Progenitor cell of endocrine pancreas (in vitro differentiated cells): ENCODE measurements around the gene NLRP6. TPM values are rescaled to one million over a fixed set of nuclear protein-coding genes. Genes with fewer than 3 reads are reported as not detected.

Experiments used
- DNase-seq: peaks from one replicate; pipeline ENCODE4 v3.0.0; 2021; ENCODE audit warnings: low spot score; ENCODE audit not compliant: unreplicated experiment
- H3K27ac Mint-ChIP-seq: 2 replicates; pipeline ENCODE4 v1.8.0; 2021; ENCODE audit warnings: mild to moderate bottlenecking, moderate library complexity, mixed read lengths
- H3K27me3 Mint-ChIP-seq: 2 replicates; pipeline ENCODE4 v1.8.0; 2021; ENCODE audit warnings: mixed read lengths
- H3K36me3 Mint-ChIP-seq: 2 replicates; pipeline ENCODE4 v1.8.0; 2022; ENCODE audit warnings: mixed read lengths; ENCODE audit not compliant: insufficient read depth
- H3K4me1 Mint-ChIP-seq: 2 replicates; pipeline ENCODE4 v1.8.0; 2021; ENCODE audit warnings: low read depth, mixed read lengths
- H3K4me3 Mint-ChIP-seq: 2 replicates; pipeline ENCODE4 v1.8.0; 2021; ENCODE audit warnings: low read depth, mild to moderate bottlenecking, moderate library complexity, mixed read lengths
- H3K9me3 Mint-ChIP-seq: 2 replicates; pipeline ENCODE4 v1.8.0; 2021; ENCODE audit warnings: low read depth, mixed read lengths
- total RNA-seq: library from RNA; stranded (reverse); gene quantifications from 2 replicates; pipeline ENCODE4 v1.2.1, GENCODE V29; 2021
- TF ChIP-seq, protein P1 (sequence below): fragments of 200-600 bp; sonication (generic); IDR thresholded peaks from one replicate; pipeline ENCODE4 v1.5.0; 2021; ENCODE audit warnings: antibody characterized with exemption, mild to moderate bottlenecking; ENCODE audit not compliant: unreplicated experiment

Gene NLRP6
- total RNA-seq, 1 donor from 2014 or later: not detected

DNA sequence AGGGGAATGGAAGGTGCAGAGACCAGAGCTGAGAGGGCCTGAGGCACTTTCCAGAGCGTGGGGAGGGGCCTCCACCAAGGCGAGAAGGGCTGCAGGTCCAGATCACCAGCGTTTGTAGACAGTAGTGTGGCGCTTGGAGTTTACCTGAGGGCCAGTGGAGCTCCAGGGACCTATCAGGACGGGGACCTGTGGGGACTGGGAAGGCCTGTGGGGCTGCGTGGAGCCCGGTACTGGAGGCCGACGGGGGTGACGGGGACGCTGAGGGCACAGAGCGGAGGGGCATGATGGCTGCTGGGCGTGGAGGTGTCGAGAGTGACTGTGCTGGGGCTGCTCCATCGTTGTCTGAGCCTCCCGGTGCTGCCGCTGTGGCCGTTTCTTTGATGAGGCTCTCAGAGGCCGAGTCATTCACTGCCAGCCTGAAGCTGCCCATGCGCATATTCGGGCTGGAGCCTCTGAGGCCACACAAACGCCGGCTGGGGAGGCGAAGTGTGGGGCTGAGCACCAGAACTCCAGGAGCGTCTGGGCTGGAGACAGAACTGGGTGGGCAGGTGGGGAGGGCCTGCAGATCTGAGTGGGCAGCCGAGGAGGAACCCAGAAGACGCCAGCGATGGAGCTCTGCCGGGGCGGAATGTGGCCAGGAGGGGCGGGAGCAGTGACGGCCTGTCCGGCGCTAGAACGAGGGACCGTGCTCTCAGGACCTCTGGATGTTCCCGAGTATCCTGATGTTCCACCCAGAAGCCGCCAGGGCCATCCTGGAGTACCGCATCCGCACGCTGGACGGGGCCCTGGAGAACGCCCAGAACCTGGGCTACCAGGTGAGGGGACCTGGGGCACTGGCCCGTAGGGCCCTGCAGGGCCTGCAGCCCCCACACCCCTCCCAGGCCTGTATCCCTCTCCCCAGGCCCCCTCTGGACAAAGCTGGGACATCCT lies 13.3 kb downstream of the NLRP6 start:
- Mint-ChIP-seq H3K4me3 (no peak overlapping the region), H3K9me3 (no peaks in the 10 kb centered on the region), H3K27me3 (peaks cover 11% of the 10 kb centered on the region), H3K36me3 (peaks cover 2% of the 10 kb centered on the region), H3K4me1 (peaks cover 5% of the 10 kb centered on the region), H3K27ac (no peak overlapping the region)
- DNase-seq: no peak
- TF ChIP-seq, protein P1, sequence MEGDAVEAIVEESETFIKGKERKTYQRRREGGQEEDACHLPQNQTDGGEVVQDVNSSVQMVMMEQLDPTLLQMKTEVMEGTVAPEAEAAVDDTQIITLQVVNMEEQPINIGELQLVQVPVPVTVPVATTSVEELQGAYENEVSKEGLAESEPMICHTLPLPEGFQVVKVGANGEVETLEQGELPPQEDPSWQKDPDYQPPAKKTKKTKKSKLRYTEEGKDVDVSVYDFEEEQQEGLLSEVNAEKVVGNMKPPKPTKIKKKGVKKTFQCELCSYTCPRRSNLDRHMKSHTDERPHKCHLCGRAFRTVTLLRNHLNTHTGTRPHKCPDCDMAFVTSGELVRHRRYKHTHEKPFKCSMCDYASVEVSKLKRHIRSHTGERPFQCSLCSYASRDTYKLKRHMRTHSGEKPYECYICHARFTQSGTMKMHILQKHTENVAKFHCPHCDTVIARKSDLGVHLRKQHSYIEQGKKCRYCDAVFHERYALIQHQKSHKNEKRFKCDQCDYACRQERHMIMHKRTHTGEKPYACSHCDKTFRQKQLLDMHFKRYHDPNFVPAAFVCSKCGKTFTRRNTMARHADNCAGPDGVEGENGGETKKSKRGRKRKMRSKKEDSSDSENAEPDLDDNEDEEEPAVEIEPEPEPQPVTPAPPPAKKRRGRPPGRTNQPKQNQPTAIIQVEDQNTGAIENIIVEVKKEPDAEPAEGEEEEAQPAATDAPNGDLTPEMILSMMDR: no peak

DNA sequence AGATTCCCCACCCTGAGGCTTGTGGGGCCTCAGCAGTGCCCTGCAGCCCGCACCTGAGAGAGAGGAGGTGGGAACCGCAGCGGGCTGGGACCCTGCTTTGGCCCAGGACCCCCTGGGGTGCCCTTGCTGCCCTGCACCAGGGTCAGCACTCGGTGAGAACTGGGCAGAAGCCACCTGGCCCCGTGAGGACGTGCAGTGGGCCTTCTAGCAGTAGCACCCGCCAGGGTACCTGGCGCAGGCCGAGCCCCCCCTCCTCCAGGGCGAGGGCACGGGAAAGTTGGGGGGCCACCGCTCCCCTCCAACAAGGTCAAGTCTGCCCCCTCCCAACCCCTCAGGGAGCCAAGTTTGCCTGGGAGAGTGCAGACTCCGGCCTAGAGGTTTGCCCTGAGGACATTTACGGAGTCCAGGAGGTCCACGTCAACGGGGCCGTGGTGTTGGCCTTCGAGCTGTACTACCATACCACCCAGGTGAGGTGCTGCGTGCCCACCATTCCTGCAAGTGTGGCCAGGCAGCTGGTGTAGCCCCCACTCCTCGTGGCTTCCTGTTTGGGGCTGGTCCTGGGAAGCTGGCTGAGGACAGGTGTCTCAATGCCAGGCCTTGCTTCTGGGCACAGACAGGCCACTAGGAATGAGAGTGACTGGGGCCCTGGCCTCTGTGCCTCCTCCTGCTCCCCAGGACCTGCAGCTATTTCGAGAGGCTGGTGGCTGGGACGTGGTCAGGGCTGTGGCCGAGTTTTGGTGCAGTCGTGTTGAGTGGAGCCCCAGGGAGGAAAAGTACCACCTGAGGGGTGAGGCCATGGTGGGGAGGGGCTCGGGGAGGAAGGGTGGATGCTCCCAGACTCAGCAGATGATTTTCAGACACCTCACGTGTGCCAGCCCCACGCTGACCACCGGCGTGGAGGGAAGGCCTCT lies 14.3 kb downstream of the NLRP6 start:
- H3K4me3 Mint-ChIP-seq: no peak overlapping the region
- DNase-seq: no peak
- H3K27ac Mint-ChIP-seq: no peak overlapping the region
- TF ChIP-seq, protein P1: no peak
- peaks cover 7% of the 10 kb centered on the region for H3K27me3 Mint-ChIP-seq
- peaks cover 2% of the 10 kb centered on the region for H3K36me3 Mint-ChIP-seq
- peaks cover 5% of the 10 kb centered on the region for H3K4me1 Mint-ChIP-seq
- no peaks in the 10 kb centered on the region for H3K9me3 Mint-ChIP-seq

DNA sequence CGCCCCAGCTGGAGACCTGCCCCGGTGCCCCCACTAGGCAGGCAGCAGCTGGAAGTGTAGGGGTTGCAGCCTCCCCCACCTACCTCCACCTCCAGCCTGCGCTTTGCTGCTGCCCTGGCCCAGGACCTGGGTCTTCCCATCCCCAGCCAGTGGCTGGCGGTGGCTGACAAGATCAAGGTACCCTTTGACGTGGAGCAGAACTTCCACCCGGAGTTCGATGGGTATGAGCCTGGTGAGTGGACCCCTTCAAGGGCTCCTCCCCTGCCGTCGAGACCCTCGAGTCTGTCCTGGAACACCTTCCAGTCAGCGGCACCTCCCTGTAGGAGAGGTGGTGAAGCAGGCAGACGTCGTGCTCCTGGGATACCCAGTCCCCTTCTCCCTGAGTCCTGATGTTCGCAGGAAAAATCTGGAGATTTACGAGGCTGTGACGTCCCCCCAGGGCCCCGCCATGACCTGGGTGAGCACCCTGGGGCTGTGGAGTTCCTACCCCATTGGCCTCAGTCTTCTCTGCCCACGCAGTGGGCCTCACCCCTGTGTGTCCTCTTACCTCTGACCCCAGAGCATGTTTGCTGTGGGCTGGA lies 15.2 kb downstream of the NLRP6 start:
- Mint-ChIP-seq H3K4me1 (peaks cover 4% of the 10 kb centered on the region), H3K27ac (no peak overlapping the region), H3K36me3 (peaks cover 2% of the 10 kb centered on the region), H3K9me3 (no peaks in the 10 kb centered on the region), H3K27me3 (peaks cover 2% of the 10 kb centered on the region), H3K4me3 (no peak overlapping the region)
- TF ChIP-seq, protein P1: no peak
- no peak for DNase-seq

DNA sequence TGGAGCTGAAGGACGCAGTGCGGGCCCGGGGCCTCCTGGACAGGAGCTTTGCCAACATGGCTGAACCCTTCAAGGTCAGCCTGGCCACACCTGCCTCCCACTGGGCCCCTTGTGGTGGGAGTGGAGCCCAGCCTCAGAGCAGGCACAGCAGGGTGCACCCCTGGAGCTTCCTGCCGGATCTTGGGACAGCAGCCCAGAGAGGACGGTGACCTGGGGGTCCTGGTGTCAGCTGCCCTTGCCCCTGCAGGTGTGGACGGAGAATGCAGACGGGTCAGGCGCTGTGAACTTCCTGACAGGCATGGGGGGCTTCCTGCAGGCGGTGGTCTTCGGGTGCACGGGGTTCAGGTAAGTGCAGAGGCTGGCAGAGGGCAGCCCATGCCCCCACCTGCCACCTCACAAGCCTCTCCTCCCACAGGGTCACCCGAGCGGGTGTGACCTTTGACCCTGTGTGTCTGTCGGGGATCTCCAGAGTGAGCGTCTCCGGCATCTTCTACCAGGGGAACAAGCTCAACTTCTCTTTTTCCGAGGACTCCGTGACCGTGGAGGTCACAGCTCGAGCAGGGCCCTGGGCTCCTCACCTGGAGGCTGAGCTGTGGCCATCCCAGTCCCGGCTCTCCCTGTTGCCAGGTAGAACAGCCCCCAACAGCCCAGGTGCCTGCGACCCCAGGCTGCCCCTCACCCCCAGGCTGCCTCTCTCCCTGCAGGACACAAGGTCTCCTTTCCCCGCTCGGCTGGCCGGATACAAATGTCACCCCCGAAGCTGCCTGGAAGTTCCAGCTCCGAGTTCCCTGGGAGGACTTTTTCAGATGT lies 15.8 kb downstream of the NLRP6 start:
- H3K27me3 Mint-ChIP-seq: peaks cover 2% of the 10 kb centered on the region
- H3K9me3 Mint-ChIP-seq: no peaks in the 10 kb centered on the region
- no peak overlapping the region for H3K27ac Mint-ChIP-seq
- no peak overlapping the region for H3K4me3 Mint-ChIP-seq
- peaks cover 2% of the 10 kb centered on the region for H3K36me3 Mint-ChIP-seq
- no peak for DNase-seq
- TF ChIP-seq, protein P1: no peak
- peaks cover 4% of the 10 kb centered on the region for H3K4me1 Mint-ChIP-seq
